A549 treated with AZD2906 at 1 μM for 4 hours (cell line): ENCODE data around the gene MCOLN2. TPM values are rescaled to one million over a fixed set of nuclear protein-coding genes. Genes with fewer than 3 reads are reported as not detected.

ENCODE experiments used
- total RNA-seq: library from RNA; stranded (reverse); fragments of 200-300 nt; extraction: Qiagen RNA extraction; gene quantifications from 5 replicates; pipeline ENCODE4 v1.2.3, GENCODE V29; 2022

Gene MCOLN2
- total RNA-seq = 1.9 to 2.1 TPM (median 2.0 TPM) in 5 replicates

DNA sequence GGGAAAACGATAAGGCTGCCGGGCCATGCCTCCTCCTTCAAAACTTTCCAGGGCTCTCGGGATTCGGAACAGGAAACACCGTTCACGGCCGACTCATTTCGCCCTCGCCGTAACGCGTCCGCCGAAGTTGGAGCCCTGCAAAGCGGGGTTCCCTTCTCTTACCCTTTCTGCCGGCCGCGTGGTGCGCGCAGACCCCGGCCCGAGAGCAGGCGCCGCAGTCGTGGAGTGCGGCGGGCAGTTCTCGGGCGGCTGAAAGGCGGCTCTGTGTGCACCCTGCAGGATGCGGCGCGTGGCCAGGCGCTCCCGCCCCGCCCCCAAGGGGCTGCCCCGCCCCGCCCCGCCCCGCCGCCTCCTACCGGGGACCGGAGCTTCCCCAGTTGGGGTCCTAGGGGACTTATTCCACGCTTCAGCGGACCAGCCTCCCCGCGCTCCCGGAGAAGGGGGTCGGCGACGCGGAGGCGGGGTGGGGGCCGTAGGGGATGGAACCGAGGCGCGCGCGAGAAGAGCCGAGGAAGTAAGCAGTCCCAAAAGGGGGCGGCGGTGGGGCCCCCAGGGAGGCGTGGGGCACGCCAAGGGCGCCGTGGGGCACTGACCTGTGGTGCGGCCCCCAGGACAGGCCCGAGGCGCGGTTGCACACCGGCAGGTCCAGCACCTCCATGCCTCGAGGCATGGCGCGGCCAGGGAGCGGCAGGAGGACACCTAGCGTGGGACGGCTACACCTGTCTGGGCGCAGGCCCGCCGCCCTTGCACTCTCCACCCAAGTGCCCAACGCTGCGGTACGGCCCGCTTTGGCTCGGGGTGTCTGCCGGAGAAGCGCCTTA, at the start of gene MCOLN2:
Gene MCOLN2 (minus strand): TSS at position 268 of the 821 bp plus-strand sequence. CDS start 241 bp downstream, at position 27.

GRCh38 chr1:84892705-84893618, 104.0 kb downstream of the MCOLN2 start, which contains the start of gene LPAR3:
Gene LPAR3 (minus strand): TSS chr1:84893206. CDS start chr1:84866120, 27,086 bp downstream.

Other genes with a start within 250 kb of the MCOLN2 start
- 0.20 to 0.40 TPM (median 0.34 TPM) in 5 replicates for gene LPAR3, start 103.9 kb downstream of the MCOLN2 start, total RNA-seq
- gene MCOLN3, start 51.4 kb upstream of the MCOLN2 start, total RNA-seq = 2.7 to 3.6 TPM (median 3.5 TPM) in 5 replicates
- gene SYDE2, start 203.9 kb upstream of the MCOLN2 start, total RNA-seq = 0.70 to 1.1 TPM (median 0.95 TPM) in 5 replicates